ENCODE results near the gene BNC2.

The BNC2 gene

GRCh38 chr9:16726718-16727451, 143.6 kb downstream of the BNC2 start (continued):
- peak; percentile 86 for TF ChIP-seq PBX3 (CRISPR knock-in tag; IDR thresholded peaks at IDR 0.05)
- TF ChIP-seq ZNF280C (tag by site-specific recombination; IDR thresholded peaks at IDR 0.05) = no peak
- TF ChIP-seq ZFP3 (tag by site-specific recombination; IDR thresholded peaks at IDR 0.05; ENCODE audit: low read depth) = no peak
- 0 out of 2 replicates have a peak, but pooled peaks have one; percentile 5 for TF ChIP-seq EGR2 (tag by site-specific recombination; IDR thresholded peaks at IDR 0.05; ENCODE audit: low read depth)
- no peak for TF ChIP-seq ZNF621 (tag by site-specific recombination; IDR thresholded peaks at IDR 0.05)
- TF ChIP-seq ZNF350 (tag by site-specific recombination; IDR thresholded peaks at IDR 0.05) = no peak
- TF ChIP-seq SP3 (tag by site-specific recombination; IDR thresholded peaks at IDR 0.05) = no peak; the same call in 1 of the 2 replicates
- no peak for TF ChIP-seq SCRT1 (tag by site-specific recombination; IDR thresholded peaks at IDR 0.05; ENCODE audit: borderline replicate concordance)
- no peak for TF ChIP-seq ZNF548 (tag by site-specific recombination; IDR thresholded peaks at IDR 0.05)
- TF ChIP-seq MZF1 (tag by site-specific recombination; IDR thresholded peaks at IDR 0.05; ENCODE audit: borderline replicate concordance) = no peak
- no peak for TF ChIP-seq ZSCAN18 (tag by site-specific recombination; IDR thresholded peaks at IDR 0.05)
- 0 out of 2 replicates have a peak, but pooled peaks have one; percentile 27 for TF ChIP-seq ZEB2 (tag by site-specific recombination; IDR thresholded peaks at IDR 0.05)
- no peak for TF ChIP-seq ZNF292 (tag by site-specific recombination; IDR thresholded peaks at IDR 0.05; ENCODE audit: borderline replicate concordance, low read depth)
- no peak for TF ChIP-seq PRDM6 (tag by site-specific recombination; IDR thresholded peaks at IDR 0.05)
- TF ChIP-seq ZNF221 (tag by site-specific recombination; IDR thresholded peaks at IDR 0.05; ENCODE audit: borderline replicate concordance) = no peak
- no peak for TF ChIP-seq ZNF529 (tag by site-specific recombination; IDR thresholded peaks at IDR 0.05; ENCODE audit: insufficient replicate concordance)
- 0 out of 2 replicates have a peak, but pooled peaks have one; percentile 48 for TF ChIP-seq ZNF610 (tag by site-specific recombination; IDR thresholded peaks at IDR 0.05; ENCODE audit: borderline replicate concordance)
- peak; percentile 80 for TF ChIP-seq GLIS1 (tag by site-specific recombination; IDR thresholded peaks at IDR 0.05)
- peak; percentile 58 for TF ChIP-seq ZNF341 (tag by site-specific recombination; IDR thresholded peaks at IDR 0.05; ENCODE audit: low read depth)
- no peak for TF ChIP-seq ZNF423 (tag by site-specific recombination; IDR thresholded peaks at IDR 0.05)
- TF ChIP-seq ZNF433 (tag by site-specific recombination; IDR thresholded peaks at IDR 0.05; ENCODE audit: low read depth) = no peak
- no peak for TF ChIP-seq ZNF585B (tag by site-specific recombination; IDR thresholded peaks at IDR 0.05)
- TF ChIP-seq ZBTB20 (tag by site-specific recombination; IDR thresholded peaks at IDR 0.05) = peak; percentile 77; the same call in 1 of the 2 replicates
- TF ChIP-seq ZNF174 (tag by site-specific recombination; IDR thresholded peaks at IDR 0.05) = no peak
- TF ChIP-seq SALL2 (tag by site-specific recombination; IDR thresholded peaks at IDR 0.05; ENCODE audit: borderline replicate concordance) = no peak
- 0 out of 2 replicates have a peak, but pooled peaks have one; percentile 11 for TF ChIP-seq ZNF366 (tag by site-specific recombination; conservative IDR thresholded peaks at IDR 0.05)
- TF ChIP-seq ZNF23 (tag by site-specific recombination; IDR thresholded peaks at IDR 0.05; ENCODE audit: borderline replicate concordance) = no peak
- no peak for TF ChIP-seq ZNF785 (tag by site-specific recombination; IDR thresholded peaks at IDR 0.05)
- TF ChIP-seq ZNF701 (tag by site-specific recombination; IDR thresholded peaks at IDR 0.05) = no peak
- no peak for TF ChIP-seq ZNF580 (tag by site-specific recombination; IDR thresholded peaks at IDR 0.05)
- no peak for TF ChIP-seq GLIS2 (tag by site-specific recombination; IDR thresholded peaks at IDR 0.05)
- no peak for TF ChIP-seq ZNF623 (tag by site-specific recombination; IDR thresholded peaks at IDR 0.05)
- no peak for TF ChIP-seq ZNF654 (tag by site-specific recombination; IDR thresholded peaks at IDR 0.05; ENCODE audit: low read depth)
- 0 out of 2 replicates have a peak, but pooled peaks have one; percentile 11 for TF ChIP-seq SP2 (tag by site-specific recombination; IDR thresholded peaks at IDR 0.05)
- TF ChIP-seq ZBTB8A (tag by site-specific recombination; IDR thresholded peaks at IDR 0.05) = peak; percentile 78

Measured in HEK293 (cell line).